Measurements from ENCODE around the gene MT1B.
"Not testable (repeated sequence)": the region's sequence is repeated elsewhere in the genome, so short reads cannot be mapped to it uniquely, and the experiment has no call there.

Gene MT1B

DNA sequence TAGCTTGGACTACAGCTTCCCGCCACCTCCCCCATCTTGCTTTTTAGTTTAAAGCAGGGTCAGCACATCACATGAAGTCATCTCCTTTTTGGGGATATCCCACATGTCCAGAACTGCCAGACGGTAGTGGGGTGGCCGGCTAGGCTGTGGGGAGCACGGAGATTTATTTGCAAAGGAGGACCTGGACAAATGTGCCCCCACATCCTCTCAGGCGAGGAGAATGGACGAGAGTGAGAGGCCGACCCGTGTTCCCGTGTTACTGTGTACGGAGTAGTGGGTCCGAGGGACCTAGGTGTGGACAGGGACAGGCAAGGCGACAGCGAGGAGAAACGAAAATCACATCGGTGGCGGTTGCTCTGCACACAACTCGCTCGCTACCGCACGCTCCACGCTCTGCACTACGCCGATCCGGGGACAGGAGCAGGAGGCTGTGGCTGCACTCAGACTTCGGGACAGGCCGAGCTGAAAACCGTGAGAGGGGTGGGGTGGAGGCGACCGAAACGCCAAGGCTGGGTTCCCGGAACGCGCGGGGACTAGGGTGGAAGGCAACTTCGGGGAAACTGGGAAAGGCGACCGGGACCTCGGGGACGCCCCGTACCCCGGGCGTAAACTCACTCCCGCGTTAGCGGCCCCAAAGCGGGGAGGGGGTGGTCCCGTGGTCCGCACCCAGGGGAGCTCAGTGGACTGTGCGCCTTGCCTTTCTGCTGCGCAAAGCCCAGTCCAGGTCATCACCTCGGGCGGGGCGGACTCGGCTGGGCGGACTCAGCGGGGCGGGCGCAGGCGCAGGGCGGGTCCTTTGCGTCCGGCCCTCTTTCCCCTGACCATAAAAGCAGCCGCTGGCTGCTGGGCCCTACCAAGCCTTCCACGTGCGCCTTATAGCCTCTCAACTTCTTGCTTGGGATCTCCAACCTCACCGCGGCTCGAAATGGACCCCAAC lies 13.6 kb upstream of the MT1B start, which contains the start of gene MT1A:
Gene MT1A (plus strand): TSS at position 853 of the 937 bp plus-strand sequence. CDS start 73 bp downstream, at position 926.
- DNase-seq (ENCODE audit: low read depth, low spot score): no peak

DNA sequence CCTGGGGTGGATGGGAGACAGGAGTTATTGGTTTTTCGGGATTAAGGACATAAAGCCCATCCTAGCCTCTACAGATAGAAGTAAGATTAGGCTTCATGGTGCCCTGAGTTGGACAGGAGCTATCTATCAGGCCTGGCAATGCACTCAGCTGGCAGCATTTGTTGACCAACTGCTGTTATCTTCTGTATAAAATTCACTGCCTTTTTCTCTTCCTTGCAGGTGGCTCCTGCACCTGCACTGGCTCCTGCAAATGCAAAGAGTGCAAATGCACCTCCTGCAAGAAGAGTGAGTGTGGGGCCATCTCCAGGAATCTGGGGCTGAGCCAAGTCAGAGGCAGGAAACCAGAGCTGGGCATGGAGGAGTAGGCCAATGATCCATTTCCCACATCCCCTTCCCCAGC lies 12.6 kb upstream of the MT1B start:
- no peak for DNase-seq (ENCODE audit: low read depth, low spot score)

GRCh38 chr16:56640076-56640475 lies 11.6 kb upstream of the MT1B start:
- DNase-seq (ENCODE audit: low read depth, low spot score): no peak

DNA sequence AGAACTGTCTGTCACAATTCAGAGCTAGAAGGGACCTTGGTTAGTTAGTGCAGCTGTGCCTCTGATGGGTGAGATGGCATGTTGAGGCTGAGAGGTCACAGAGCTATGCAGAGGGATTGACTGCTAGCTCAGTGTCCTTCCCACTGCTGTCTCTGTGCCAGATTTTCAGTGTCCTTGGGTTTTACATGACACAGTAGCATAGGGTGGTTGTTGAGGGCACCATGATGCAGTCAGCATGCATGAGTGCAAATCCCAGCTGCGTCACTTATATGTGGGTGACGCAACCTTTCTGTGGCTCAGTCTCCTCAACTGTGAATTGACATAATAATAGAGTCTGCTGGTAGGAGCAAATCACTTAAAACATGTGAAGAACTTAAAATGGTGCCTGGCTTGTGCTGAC lies 10.5 kb upstream of the MT1B start:
- DNase-seq (ENCODE audit: low read depth, low spot score): no peak

DNA sequence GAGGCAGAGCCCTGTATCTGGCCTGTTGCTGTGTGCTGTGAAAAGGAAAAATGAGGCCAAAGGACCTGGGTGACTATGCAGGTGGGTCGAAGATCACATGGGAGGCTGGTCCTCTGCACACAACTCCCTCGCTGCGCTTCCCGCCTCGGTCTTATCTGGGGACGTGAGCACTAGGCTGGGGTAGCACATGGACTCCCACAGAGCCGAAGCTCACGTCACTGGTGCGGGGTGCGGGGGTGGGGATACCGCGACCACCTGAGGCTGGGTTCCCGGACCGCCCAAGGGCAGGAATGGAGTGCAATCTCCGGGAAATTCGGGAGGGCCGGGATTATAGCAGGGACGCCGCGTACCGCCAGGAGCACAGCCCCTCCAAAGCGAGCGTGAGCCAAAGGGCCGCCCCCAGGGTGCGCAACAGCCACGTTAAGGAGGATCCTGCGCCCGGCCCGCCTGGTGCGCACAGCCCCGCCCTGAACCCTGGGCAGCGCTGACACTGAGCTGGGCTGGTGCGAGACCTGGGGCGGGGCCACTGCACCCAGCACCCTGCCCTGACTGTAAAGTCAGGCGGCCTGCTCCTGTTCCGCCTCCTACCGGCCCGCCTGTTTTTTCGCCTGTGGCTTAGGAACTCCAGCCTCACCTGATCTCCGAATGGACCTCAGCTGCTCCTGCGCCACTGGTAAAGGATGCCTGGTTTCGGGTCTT lies 8.5 kb upstream of the MT1B start:
- DNase-seq (ENCODE audit: low read depth, low spot score): no peak

DNA sequence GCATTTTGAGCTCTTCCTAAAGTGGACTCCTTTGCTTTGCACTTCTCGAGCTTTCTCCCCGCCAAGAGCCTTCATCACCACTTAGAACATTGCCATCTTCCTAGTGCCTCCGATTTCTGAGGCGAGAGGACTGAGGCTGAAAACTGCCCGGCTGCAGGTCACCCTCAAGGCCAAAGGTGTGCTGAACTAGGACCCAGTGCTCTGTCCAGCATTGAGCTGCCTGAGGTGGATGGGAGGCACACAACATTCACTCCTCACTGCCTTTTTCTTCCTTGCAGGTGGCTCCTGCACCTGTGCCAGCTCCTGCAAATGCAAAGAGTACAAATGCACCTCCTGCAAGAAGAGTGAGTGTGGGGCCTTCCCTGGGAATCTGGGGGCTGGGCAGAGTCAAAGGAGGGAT lies 7.9 kb upstream of the MT1B start:
- no peak for DNase-seq (ENCODE audit: low read depth, low spot score)

DNA sequence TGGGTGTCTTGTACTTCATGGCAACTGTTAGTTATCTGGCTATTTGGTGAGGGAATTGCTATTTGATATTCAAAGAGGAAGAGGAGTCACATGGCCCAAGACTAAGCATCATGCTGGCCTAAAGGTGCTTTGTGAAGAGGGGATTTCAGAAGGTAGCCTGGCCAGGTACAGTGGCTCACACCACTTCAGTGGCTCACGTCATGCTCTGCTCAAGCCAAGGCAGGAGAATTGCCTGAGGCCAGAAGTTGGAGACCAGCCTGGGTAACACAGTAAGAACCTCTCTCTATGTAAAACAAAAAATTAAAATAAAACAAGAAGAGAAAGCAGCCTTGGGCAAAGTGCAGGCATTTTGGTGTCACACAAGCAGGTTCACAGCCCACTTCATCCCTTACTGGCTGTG lies 6.4 kb upstream of the MT1B start:
- DNase-seq (ENCODE audit: low read depth, low spot score): no peak

GRCh38 chr16:56645838-56646237 lies 5.8 kb upstream of the MT1B start:
- no peak for DNase-seq (ENCODE audit: low read depth, low spot score)

- no peak for DNase-seq (ENCODE audit: low read depth, low spot score)
Measured at GRCh38 chr16:56647641-56648431, 3.9 kb upstream of the MT1B start.

- no peak for DNase-seq (ENCODE audit: low read depth, low spot score)
Measured at GRCh38 chr16:56649271-56649670, 2.4 kb upstream of the MT1B start.

GRCh38 chr16:56649820-56650219 lies 1.9 kb upstream of the MT1B start:
- no peak for DNase-seq (ENCODE audit: low read depth, low spot score)

DNA sequence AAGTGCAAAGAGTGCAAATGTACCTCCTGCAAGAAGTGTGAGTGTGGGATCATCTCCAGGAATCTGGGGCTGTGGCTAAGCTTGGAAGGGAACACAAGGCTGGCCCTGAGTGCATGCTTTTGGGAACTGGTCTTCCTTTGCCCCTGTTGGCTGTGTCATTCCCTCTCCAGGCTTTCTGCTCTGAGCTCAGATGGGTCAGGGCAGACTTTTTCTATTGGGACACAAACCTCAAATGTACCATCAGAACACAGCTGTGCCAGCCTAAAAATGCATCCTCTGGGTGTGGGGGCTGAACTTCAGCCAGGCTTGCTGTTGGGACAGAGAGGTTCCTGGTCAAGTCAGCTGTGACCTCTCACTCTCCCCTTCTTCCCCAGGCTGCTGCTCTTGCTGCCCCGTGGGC lies 914 bp downstream of the MT1B start:
- DNase-seq (ENCODE audit: low read depth, low spot score): no peak

DNA sequence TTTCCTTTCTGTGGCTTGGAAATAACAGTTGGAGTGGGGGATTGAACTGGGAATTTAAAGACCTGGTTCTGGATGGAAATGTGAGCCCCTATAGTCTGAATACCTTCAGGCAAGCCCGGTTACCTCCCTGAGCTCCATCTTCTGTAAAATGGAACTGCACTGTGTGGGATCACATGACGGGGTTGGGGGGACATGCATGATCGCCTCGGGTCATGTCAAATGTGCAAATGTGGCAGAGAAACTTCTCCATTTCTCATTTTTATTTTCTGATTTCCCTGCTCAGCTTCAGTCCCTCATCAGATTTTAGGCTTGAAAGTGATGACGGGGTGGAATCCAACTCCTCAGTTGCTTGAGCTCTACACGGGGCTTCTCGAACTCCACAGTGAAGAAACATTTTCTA lies 1.5 kb downstream of the MT1B start:
- no peak for DNase-seq (ENCODE audit: low read depth, low spot score)

DNA sequence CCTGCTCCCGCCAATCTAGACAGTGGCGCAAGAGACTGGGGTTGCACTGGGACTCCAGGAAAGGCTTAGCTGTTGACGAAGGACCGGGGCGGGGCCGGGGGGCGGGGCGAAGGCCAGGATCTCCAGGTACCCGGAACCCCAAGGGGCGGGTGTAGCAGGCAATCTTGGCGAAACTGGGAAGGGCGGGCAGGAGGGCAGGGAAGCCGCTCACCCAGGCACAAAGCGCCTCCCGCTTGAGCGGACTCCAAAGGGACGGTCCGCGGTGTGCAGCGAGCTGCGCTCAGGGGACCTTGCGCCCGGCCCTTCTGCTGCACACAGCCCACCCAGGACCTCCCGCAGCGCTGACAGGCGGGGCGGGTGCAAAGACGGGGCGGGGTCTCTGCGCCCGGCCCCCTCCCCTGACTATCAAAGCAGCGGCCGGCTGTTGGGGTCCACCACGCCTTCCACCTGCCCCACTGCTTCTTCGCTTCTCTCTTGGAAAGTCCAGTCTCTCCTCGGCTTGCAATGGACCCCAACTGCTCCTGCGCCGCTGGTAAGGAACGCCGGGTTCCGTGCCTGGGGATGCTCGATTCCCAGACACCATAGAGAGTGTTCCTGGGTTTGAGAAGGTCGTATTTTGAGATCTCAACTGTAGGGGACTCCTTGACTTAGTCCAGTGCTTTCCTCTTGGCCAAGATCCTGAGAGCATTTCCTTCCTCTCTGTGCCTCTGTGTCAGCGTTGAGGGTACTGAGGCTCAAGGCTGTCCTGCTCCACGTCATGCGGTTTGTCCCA lies 6.1 kb downstream of the MT1B start, which contains the start of gene MT1F:
Gene MT1F (plus strand): TSS at position 405 of the 772 bp plus-strand sequence. CDS start 100 bp downstream, at position 505.
- DNase-seq (ENCODE audit: low read depth, low spot score): no peak

- DNase-seq (ENCODE audit: low read depth, low spot score): no peak
Measured at GRCh38 chr16:56658327-56658875, 6.7 kb downstream of the MT1B start.

DNA sequence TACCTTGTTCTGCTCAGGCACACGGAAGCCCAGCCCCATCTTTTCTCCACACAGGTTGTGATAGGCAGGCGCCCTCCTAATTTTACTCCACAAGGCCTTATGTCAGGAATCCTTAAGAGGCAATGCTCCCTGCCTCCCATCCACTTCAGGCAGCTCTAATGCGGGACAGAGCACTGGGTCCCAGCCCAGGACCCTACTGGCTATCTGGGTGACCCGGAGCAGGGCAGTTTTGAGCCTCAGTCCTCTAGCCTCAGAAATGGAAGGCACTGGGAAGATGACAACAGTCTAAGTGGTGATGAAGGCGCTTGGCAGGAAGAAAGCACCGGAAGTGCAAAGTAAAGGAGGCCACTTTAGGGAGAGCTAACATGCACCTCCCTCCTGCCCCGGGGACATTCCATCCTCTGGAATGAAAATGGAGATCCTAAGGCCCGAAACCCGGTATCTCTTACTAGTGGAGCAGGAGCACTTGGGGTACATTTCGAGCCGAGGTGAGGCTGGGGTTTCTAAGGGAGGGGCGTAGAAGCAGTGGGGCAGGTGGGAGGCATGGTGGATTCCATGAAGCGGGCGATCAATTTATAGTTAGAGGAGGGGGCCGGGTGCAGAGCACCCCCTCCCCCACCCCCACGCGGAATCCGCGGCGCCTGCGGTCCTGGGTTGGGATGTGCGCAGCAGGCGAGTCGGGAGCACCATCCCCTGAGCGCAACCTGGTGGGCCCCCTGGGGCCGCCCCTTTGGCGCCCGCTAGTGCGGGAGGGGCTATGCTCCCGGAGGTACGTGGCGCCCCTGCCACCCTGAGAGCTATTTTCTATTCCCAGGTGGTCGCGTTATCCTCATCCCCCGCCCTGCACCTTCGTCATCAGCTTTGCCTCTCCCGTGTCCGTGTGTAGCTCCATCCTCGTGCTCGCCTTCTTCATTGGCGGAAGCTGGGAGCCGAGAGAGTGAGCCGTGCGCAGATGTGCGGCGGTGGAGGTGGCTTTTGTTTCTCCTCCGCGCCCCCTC lies 11.0 kb downstream of the MT1B start:
- DNase-seq (ENCODE audit: low read depth, low spot score): no peak

DNA sequence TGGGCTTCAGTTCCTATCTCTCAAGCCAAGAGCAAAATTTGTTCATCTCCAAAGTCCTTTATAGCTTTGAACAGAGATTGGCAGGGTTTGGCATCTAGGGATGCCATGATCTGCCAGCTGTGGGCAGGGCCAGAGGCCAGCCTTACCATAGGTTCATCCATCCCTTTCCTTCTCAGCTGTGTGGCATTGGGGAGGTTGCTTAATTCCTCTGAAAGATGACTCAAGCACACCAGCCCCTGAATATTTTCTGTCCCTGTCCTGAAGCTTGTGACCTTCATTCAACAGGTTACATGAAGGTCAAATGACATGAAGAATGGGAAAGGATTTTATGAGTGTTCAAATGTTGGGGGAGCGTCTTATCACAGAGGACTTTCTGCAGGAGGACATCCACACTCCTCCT lies 12.8 kb downstream of the MT1B start:
- no peak for DNase-seq (ENCODE audit: low read depth, low spot score)

DNA sequence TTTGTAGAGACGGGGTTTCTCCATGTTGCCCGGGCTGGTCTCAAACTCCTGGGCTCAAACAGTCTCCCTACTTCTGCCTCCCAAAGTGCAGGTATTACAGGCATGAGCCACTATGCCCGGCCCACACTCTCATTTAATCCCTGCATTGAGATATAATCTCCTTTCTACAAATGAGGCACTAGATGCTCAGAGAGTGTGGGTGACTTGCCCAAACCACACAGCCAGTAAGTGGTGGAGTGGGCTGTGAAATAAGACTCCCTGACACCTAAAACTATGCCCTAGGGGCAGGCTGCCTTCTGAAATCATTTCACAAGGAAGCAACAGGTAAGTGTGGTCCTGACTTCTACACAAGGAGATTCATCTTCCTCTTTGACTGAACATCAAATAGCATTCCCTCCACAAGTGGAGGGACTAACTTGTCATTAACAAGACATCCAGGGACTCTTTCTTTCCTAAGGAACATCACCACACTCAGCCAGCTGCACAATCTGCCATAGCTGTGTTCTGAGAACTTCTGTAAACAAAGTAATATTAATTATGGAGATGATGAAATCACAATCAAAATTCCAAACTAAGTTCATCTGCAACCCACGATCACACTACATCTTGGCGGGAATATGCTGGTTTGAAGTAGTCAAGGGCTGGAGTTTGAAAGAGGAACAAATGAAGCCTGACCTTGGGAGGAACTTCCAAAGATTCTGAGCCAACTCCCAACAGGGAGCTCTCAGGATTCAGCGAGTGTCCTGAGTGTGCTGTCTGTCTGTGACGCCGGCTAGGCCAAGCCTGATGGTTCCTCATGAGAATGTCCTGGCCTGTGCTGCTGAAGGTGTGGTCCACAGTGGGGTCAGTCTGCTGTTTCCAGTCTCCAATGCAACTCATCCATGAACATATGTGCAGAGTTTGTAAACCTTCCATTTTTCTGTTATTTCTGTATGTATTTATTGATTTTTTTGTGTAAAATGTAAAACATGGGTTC lies 13.9 kb downstream of the MT1B start:
- not testable (repeated sequence) for DNase-seq (ENCODE audit: low read depth, low spot score)
